T-cell (primary cell): ENCODE results near the gene UBL7. TPM values are rescaled to one million over a fixed set of nuclear protein-coding genes. Genes with fewer than 3 reads are reported as not detected.

Source experiments
- ATAC-seq, 4 experiments: fragments of 200-7000 bp in 3 of 4; fragments of 150-1000 bp in 1 of 4; cut with Tn5 transposase; replicated peaks in 1 of 4; 1 replicate in 3 of 4; 2 replicates in 1 of 4; pipeline ENCODE4 v1.10.0; 2021; ENCODE audit warnings: moderate library complexity in 3 of 4, mild to moderate bottlenecking in 2 of 4, moderate number of reproducible peaks in 1 of 4
- CTCF ChIA-PET, 2 donors: fragments of 300-600 bp; sonication (Branson Sonifier 250); formaldehyde crosslinking; loops; one replicate each; lab custom pipeline; 2022; ENCODE audit warnings: antibody characterized with exemption in 2 of 2; lab: Charles Lee
- POLR2A ChIA-PET, 2 donors: fragments of 300-600 bp; sonication (Branson Sonifier 250); formaldehyde crosslinking; loops; one replicate each; lab custom pipeline; 2022; ENCODE audit warnings: antibody characterized with exemption in 2 of 2; lab: Charles Lee
- DNase-seq, 35 experiments: peaks; one replicate each; pipeline versions ENCODE4 v3.0.0 to v3.0.0-alpha.2; 2013 to 2023
- H3K27ac ChIP-seq: one replicate; pipeline ENCODE4 v1.5.1; 2013; ENCODE audit warnings: low read length
- H3K27me3 ChIP-seq, 2 experiments: replicated peaks in 1 of 2; 1 replicate in 1 of 2; 2 replicates in 1 of 2; pipeline versions ENCODE4 v1.6.1 to v1.7.0; 2013; ENCODE audit warnings: low read length in 1 of 2, mixed read lengths in 1 of 2; ENCODE audit not compliant: control insufficient read depth in 2 of 2, insufficient read depth in 2 of 2; ENCODE audit errors: extremely low read depth in 1 of 2
- H3K36me3 ChIP-seq, 2 donors: 1 replicate in 1 of 2; 2 replicates in 1 of 2; pipeline versions ENCODE4 v1.6.1 to v1.7.0; 2013; ENCODE audit warnings: low read length in 1 of 2; ENCODE audit not compliant: control insufficient read depth in 2 of 2, insufficient read depth in 1 of 2; ENCODE audit errors: extremely low read depth in 1 of 2
- H3K4me1 ChIP-seq, 2 experiments: 1 replicate in 1 of 2; 2 replicates in 1 of 2; pipeline versions ENCODE4 v1.6.1 to v1.7.0; 2013; ENCODE audit warnings: low read length in 2 of 2, mixed read lengths in 1 of 2; ENCODE audit not compliant: insufficient read depth in 2 of 2, control insufficient read depth in 1 of 2; ENCODE audit errors: extremely low read depth in 1 of 2
- H3K4me3 ChIP-seq, 2 donors: 1 replicate in 1 of 2; 2 replicates in 1 of 2; pipeline versions ENCODE4 v1.5.1 to v1.7.0; 2013; ENCODE audit warnings: mild to moderate bottlenecking in 2 of 2, low read length in 1 of 2, moderate library complexity in 1 of 2; ENCODE audit not compliant: control insufficient read depth in 1 of 2; ENCODE audit errors: extremely low read depth in 1 of 2
- H3K9me3 ChIP-seq: 2 replicates; pipeline ENCODE4 v1.7.0; 2013
- H3K27ac Mint-ChIP-seq, 2 donors: one replicate each; pipeline ENCODE4 v1.8.0; 2020 to 2021; ENCODE audit warnings: mild to moderate bottlenecking in 2 of 2, mixed read lengths in 2 of 2
- H3K27me3 Mint-ChIP-seq, 2 donors: one replicate each; pipeline ENCODE4 v1.8.0; 2021 to 2022; ENCODE audit warnings: mixed read lengths in 2 of 2
- H3K36me3 Mint-ChIP-seq: one replicate; pipeline ENCODE4 v1.8.0; 2021; ENCODE audit warnings: mixed read lengths
- H3K4me1 Mint-ChIP-seq, 3 donors: one replicate each; pipeline ENCODE4 v1.8.0; 2020 to 2022; ENCODE audit warnings: mixed read lengths in 3 of 3, mild to moderate bottlenecking in 1 of 3
- H3K4me3 Mint-ChIP-seq, 3 donors: one replicate each; pipeline ENCODE4 v1.8.0; 2020 to 2022; ENCODE audit warnings: mild to moderate bottlenecking in 3 of 3, mixed read lengths in 3 of 3, moderate library complexity in 3 of 3
- H3K9me3 Mint-ChIP-seq, 3 donors: one replicate each; pipeline ENCODE4 v1.8.0; 2020 to 2022; ENCODE audit warnings: mixed read lengths in 3 of 3
- WGBS: methylation state at CpG from one replicate; pipeline ENCODE4 v1.1.5; 2013; ENCODE audit warnings: missing lambda C conversion rate; ENCODE audit not compliant: insufficient coverage; 5-methylcytosine and 5-hydroxymethylcytosine counted together
- total RNA-seq, 35 experiments: library from RNA in 6 of 35; stranded (reverse) in 6 of 35; fragments of 120-200 nt in 1 of 35; gene quantifications; one replicate each; pipeline versions ENCODE4 v1.2.1 to v1.2.4 and lab custom pipeline; 2013 to 2026

Gene UBL7
- total RNA-seq, 5 donors from 2014 or later (not counting 1 experiment from before 2014, with no cell fraction given), result 26.1 to 59.9 (median 55.3) TPM

DNA sequence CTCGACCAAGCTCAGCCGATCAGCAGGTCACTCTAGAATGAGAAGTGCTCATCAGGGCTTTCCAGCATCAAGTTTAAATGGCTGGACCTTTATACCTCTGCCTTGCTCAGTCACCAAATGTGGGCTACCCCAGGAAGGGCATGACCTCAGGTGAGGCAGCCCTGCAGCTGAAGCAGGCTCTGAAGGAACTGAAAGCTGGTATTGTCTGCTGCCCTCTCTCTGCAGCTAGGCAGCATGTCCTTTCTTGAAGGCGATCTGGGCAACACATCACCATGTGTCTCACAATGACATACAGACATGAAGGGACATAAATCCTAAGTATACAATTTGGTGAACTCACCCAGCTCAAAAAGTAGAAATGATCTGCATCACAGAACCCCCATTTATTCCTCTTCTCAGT, 41.3 kb upstream of the UBL7 start:
- Histone ChIP-seq H3K27me3 (no peaks in the 10 kb centered on the region), H3K36me3 (peaks cover 0 to 2% of the 10 kb centered on the region in 2 donors), H3K27ac (no peak overlapping the region), H3K4me1 (no peaks in the 10 kb centered on the region), H3K4me3 (no peak overlapping the region), H3K9me3 (no peaks in the 10 kb centered on the region)
- no peak for ATAC-seq
- ChIA-PET POLR2A (interaction anchor here in 1 of 2 donors (0.6 kb wide), 1 partner anchor 31 kb away, joined by 5 read pairs; no protein-coding TSS in a partner anchor), CTCF (no interaction called here)
- H3K9me3 Mint-ChIP-seq, result no peaks in the 10 kb centered on the region
- no peak overlapping the region for H3K4me3 Mint-ChIP-seq
- H3K36me3 Mint-ChIP-seq, result peaks cover 30% of the 10 kb centered on the region
- H3K27ac Mint-ChIP-seq, result no peak overlapping the region
- 71% methylated on average over 3 of the region's 3 CpGs for WGBS
- DNase-seq, result no peak
- H3K27me3 Mint-ChIP-seq, result no peaks in the 10 kb centered on the region
- no peaks in the 10 kb centered on the region for H3K4me1 Mint-ChIP-seq

DNA sequence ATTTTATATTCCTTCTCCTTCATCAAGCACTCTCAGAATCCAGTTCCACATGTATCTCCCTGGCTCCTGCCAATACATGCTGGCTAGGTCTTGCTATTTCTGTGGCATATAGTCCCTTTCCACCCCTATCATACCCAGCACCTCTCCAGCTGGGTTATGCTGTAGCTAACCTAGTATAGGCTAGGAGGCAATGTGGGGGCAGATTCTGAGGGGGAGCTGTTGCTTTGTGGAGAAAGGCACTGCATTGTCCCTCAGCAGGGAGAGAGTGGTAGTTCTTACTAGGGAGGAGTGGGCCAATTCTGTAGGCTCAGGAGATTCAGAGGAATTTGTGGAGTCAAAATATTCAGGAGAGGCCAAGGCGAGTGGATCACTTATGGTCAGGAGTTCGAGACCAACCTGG, 39.4 kb upstream of the UBL7 start:
- POLR2A ChIA-PET, result no interaction called here
- H3K27me3 Mint-ChIP-seq, result no peaks in the 10 kb centered on the region
- Histone ChIP-seq H3K27ac (no peak overlapping the region), H3K9me3 (no peaks in the 10 kb centered on the region), H3K4me1 (no peaks in the 10 kb centered on the region), H3K27me3 (no peaks in the 10 kb centered on the region), H3K4me3 (no peak overlapping the region), H3K36me3 (no peaks in the 10 kb centered on the region)
- DNase-seq (no peak), ATAC-seq (no peak)
- peaks cover 22% of the 10 kb centered on the region for H3K36me3 Mint-ChIP-seq
- 100% methylated on average over 1 of the region's 2 CpGs for WGBS
- no peaks in the 10 kb centered on the region for H3K4me1 Mint-ChIP-seq
- no peak overlapping the region for H3K4me3 Mint-ChIP-seq
- CTCF ChIA-PET, result interaction anchor here in 1 of 2 donors (1.0 kb wide), 1 partner anchor 15 kb away, joined by 3 read pairs; no protein-coding TSS in a partner anchor
- H3K27ac Mint-ChIP-seq, result no peak overlapping the region
- H3K9me3 Mint-ChIP-seq, result no peaks in the 10 kb centered on the region

DNA sequence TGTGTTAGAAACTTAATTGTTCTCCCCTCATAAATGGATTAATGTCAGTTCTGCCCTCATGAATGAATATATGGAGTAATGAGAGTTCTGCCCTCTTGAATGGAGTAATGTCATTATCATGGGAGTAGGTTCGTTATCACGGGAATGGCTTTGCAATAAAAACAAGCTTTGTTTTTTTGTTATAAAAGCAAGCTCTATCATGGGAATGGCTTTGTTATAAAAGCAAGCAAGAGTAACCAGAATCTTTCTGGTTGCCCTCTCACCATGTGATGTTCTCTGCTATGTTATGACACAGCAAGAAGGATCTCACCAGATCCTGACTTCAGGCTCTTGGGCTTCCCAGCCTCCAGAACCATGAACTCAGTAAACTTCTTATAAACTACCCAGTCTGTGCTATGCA, 38.4 kb upstream of the UBL7 start:
- H3K36me3 ChIP-seq, result no peaks in the 10 kb centered on the region
- ATAC-seq (no peak), DNase-seq (no peak)
- Mint-ChIP-seq H3K27me3 (no peaks in the 10 kb centered on the region), H3K9me3 (no peaks in the 10 kb centered on the region), H3K4me3 (no peak overlapping the region), H3K36me3 (peaks cover 16% of the 10 kb centered on the region), H3K27ac (no peak overlapping the region), H3K4me1 (no peaks in the 10 kb centered on the region)
- ChIA-PET CTCF (interaction anchor here in 1 of 2 donors (1.0 kb wide), 1 partner anchor 14 kb away, joined by 3 read pairs; no protein-coding TSS in a partner anchor), POLR2A (interaction anchor here in 1 of 2 donors (0.6 kb wide), 2 partner anchors 40 to 479 kb away, joined by 3 to 10 read pairs; no protein-coding TSS in a partner anchor)
- no peaks in the 10 kb centered on the region for H3K4me1 ChIP-seq
- no CpG with 5 or more reads among the region's 2 CpGs for WGBS
- no peak overlapping the region for H3K4me3 ChIP-seq
- no peaks in the 10 kb centered on the region for H3K9me3 ChIP-seq
- no peak overlapping the region for H3K27ac ChIP-seq
- H3K27me3 ChIP-seq, result no peaks in the 10 kb centered on the region

DNA sequence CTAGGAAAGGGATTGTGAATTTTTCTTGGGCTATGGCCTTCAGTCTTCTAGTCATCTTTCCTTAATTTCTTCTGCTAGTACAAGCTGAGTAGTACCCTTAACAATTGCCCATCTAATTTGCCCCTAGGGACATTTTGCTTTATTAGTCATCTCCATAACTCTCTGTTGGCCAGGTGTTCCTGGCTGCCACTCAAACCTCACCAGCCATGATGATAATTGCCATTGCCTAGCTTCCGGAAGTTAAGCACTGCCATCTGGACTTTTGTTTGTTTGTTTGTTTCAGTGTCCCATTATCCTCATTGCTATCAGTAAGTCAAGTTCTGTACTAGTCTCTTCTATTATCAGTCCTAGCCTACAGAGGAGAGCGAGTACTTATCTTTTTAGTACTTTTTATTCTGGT, 36.6 kb upstream of the UBL7 start:
- Histone ChIP-seq H3K9me3 (no peaks in the 10 kb centered on the region), H3K27ac (no peak overlapping the region), H3K4me3 (no peak overlapping the region), H3K4me1 (no peaks in the 10 kb centered on the region), H3K36me3 (peaks cover 0 to 2% of the 10 kb centered on the region in 2 donors), H3K27me3 (no peaks in the 10 kb centered on the region)
- 100% methylated on average over 2 of the region's 2 CpGs for WGBS
- DNase-seq, result no peak
- no peak for ATAC-seq
- no peak overlapping the region for H3K27ac Mint-ChIP-seq
- CTCF ChIA-PET, result no interaction called here
- H3K36me3 Mint-ChIP-seq, result peaks cover 8% of the 10 kb centered on the region
- H3K4me1 Mint-ChIP-seq, result no peaks in the 10 kb centered on the region
- POLR2A ChIA-PET, result no interaction called here
- H3K4me3 Mint-ChIP-seq, result no peak overlapping the region
- no peaks in the 10 kb centered on the region for H3K27me3 Mint-ChIP-seq
- no peaks in the 10 kb centered on the region for H3K9me3 Mint-ChIP-seq

DNA sequence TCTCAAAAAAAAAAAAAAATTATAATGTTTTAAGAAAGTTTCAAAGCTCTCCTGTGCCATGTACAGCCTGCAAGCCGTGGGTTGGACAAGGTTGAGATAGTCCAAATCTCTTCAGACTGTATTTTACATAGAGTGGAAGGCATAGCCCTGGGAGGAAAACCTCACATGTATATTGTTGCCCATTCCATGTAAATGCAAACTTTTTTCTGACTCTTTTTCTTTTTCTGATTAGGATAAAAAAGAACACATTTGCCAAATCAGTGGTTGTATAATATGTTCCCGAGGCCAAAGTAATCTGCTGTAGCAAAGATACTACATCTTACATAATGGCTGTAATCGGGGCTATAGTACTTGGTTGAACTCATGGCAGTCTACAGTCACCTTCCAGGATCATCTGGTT, 35.7 kb upstream of the UBL7 start:
- Mint-ChIP-seq H3K4me1 (no peaks in the 10 kb centered on the region), H3K27me3 (no peaks in the 10 kb centered on the region), H3K36me3 (peaks cover 7% of the 10 kb centered on the region), H3K4me3 (no peak overlapping the region), H3K9me3 (no peaks in the 10 kb centered on the region), H3K27ac (no peak overlapping the region)
- no peak for DNase-seq
- Histone ChIP-seq H3K36me3 (peaks cover 0 to 2% of the 10 kb centered on the region in 2 donors), H3K27ac (no peak overlapping the region), H3K4me3 (no peak overlapping the region), H3K9me3 (no peaks in the 10 kb centered on the region), H3K27me3 (no peaks in the 10 kb centered on the region), H3K4me1 (no peaks in the 10 kb centered on the region)
- ChIA-PET POLR2A (no interaction called here), CTCF (no interaction called here)
- no CpG with 5 or more reads among the region's 3 CpGs for WGBS
- ATAC-seq, result no peak

DNA sequence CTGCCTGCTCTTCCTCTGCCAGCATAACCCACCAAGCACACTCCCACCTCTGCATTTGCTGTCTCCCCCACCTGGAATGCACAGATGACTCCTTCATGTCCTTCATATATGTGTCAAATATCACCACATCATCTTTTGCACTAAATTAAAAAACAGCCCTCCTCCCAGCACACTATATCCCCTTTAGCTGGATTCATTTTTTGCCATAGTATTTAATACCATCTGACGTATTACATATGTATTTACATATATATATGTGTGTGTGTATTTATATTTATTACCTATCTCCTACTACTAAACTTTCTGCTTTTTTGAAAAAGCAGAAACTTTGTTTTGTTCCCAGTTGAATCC, 29.4 kb upstream of the UBL7 start:
- no peaks in the 10 kb centered on the region for H3K27me3 Mint-ChIP-seq
- peaks cover 14 to 17% (median 16%) of the 10 kb centered on the region in 3 donors for H3K4me1 Mint-ChIP-seq
- WGBS, result no CpG with 5 or more reads among the region's 1 CpG
- peaks cover 3 to 14% of the 10 kb centered on the region in 2 experiments for H3K4me1 ChIP-seq
- peak overlapping the region in 2 of 3 donors; percentile 51 to 57 for H3K4me3 Mint-ChIP-seq
- peaks cover 11% of the 10 kb centered on the region for H3K36me3 Mint-ChIP-seq
- H3K27ac Mint-ChIP-seq, result peak overlapping the region; percentile 13 to 73
- CTCF ChIA-PET, result no interaction called here
- no peak overlapping the region for H3K4me3 ChIP-seq
- no peak for DNase-seq
- POLR2A ChIA-PET, result no interaction called here
- no peaks in the 10 kb centered on the region for H3K27me3 ChIP-seq
- peaks cover 0 to 2% of the 10 kb centered on the region in 2 donors for H3K36me3 ChIP-seq
- H3K27ac ChIP-seq, result no peak overlapping the region
- ATAC-seq, result no peak
- H3K9me3 ChIP-seq, result no peaks in the 10 kb centered on the region
- H3K9me3 Mint-ChIP-seq, result no peaks in the 10 kb centered on the region
